GM19395 (cell line): ENCODE measurements around the gene SERPINB10.
"Not testable (repeated sequence)": the region's sequence is repeated elsewhere in the genome, so short reads cannot be mapped to it uniquely, and the experiment has no call there.

Experiments used
- ATAC-seq: cut with Tn5 transposase; IDR thresholded peaks from one replicate; pipeline ENCODE4 v1.9.1; 2021; ENCODE audit warnings: mild to moderate bottlenecking, moderate library complexity; ENCODE audit not compliant: unreplicated experiment

SERPINB10 gene

DNA sequence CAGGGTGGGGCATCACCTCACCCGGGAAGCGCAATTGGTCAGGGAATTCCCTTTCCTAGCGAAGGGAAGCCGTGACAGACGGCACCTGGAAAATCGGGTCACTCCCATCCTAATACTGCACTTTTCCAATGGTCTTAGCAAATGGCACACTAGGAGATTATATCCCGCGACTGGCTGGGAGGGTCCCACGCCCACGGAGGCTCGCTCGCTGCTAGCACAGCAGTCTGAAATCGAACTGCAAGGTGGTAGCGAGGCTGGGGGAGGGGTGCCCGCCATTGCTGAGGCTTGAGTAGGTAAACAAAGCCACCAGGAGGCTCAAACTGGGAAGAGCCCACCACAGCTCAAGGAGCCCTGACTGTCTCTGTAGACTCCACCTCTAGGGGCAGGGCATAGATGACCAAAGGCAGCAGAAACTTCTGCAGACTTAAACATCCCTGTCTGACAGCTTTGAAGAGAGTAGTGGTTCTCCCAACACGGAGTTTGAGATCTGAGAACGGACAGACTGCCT lies 32.8 kb downstream of the SERPINB10 start:
- ATAC-seq: not testable (repeated sequence)

DNA sequence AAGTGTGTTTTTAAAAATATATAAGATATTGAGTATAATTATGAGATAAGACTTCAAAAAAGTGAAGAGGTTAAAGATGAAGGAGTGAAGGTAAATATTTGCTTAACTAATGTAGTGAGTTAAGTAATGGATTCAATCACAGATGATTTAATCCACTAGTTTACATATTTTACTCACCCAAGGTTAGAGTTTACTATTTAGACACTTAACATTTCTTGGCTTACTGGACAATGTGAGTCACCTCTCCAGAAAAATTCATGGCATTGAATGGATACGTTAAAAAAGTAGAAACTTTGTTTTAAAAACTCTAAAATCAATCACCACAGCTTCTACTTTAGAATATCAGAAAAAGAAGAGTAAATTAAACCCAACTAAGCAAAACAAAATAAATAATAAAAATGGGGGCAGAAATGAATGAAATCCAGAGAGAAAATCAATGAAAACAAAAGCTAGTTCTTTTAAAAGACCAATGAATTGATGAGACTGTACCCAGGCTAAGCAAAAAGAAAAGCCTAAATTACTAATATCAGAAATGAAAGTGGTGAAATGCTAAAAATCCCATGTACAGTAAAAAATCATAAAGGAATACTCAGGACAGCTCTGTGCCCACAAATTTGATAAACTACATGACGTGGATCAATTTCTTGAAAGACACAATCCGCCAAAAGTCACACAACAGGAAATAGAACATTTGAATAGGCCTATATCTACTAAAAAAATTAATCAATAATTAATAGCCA lies 39.5 kb downstream of the SERPINB10 start:
- no peak for ATAC-seq

DNA sequence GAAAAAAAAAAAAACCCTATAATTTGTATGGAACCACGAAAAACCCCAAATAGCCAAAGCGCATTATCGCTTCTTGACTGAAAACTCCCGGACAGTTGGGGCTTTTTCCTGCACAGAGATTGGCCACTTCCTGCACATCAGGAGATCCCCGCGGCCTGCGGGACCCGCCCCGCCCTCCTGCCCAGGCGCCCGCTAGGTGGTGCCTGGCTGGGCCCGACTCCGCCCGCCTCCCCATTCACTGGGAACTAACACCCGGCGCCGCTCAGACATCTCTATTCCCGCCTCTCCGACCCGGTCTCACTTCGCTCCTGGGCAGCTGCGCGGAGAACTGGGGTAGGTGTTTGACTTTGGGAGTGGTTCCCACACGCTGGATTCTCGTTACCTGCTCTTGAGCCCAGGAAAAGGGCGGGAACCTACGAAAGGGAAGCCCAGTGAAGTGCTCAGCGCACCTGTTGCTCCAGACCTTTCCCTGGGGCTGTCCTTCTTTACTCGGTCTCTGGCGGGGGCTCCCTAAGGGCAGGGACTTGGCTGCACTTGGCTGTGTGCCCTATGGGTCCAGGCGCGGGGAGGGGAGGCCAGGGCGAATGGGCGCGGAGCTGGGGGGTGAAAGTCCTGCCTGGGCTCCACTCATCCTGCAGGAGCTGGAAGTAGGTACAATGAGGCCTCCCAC lies 41.4 kb downstream of the SERPINB10 start, which contains the start of gene HMSD:
Gene HMSD (plus strand): TSS at position 234 of the 670 bp plus-strand sequence. CDS start 4,155 bp downstream, outside the sequence.
- ATAC-seq: peak; percentile 82

DNA sequence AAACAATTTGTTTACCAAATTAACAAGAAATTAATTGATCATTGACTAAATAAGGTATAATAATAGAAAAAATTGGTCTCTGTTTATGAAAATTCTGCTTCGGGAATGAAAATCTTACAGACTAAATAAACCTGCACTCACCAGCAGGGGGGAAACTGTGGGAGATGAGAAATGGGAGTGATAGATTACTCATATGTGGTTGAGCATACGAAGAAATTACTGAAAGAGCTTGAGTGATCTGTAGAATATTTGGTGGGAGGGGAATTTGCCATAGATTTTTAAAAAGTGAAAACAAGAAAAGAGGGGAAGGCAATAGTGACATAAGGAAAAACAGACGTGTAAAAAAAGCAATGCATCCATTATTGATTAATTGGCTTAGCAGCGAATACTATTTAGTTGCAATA lies 43.5 kb downstream of the SERPINB10 start:
- ATAC-seq: peak; percentile 49

DNA sequence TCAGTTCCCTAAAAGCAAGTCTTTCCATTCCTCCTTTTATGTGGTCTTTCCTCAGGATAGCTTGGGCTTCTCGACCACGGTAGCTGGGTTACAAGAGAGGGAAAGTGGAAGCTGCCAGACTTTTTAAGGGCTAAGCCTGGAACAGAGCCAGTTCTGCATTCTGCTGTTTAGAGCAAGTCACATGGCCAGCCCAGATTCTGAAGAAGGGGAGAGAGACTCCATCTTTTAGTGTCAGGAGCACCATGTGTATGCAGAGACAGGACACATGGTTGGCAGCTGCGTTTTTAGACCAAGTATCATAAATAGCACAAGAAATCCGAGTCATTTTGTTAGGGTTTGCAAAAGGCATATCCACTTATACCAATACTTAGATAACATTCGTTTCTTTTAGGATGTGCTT lies 46.1 kb downstream of the SERPINB10 start:
- ATAC-seq: no peak

DNA sequence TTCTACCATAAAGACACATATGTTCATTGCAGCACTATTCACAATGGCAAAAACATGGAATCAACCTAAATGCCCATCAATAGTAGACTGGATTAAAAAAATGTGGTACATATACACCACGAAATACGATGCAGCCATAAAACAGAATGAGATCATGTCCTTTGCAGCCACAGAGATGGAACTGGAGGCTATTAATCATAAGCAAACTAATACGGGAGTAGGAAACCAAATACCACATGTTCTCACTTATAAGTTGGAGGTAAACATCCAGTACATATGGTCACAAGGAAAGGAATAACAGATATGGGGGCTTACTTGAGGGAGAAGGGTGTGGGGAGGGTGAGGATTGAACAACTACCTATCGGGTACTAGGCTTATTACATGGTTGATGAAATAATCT lies 49.0 kb downstream of the SERPINB10 start:
- ATAC-seq: no peak

DNA sequence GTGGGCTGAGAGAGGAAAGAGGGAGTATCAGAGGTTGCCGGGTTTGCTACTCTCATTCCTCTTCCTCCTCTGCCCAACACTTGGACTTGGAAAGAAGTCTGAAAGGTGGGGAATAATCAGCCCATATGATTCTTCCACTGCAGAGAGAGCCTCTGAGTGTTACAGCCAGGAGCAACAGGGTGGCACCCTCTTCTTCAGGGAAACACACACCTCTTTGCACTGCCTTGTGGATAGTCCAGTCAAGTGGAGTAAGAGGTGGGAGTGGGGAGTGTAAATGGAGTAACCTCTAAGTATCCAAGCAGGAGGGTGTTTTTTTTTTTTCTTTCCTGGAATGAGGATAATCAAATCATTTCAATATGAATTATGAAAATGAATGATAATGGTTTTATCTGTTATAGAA lies 53.1 kb downstream of the SERPINB10 start:
- ATAC-seq: no peak

DNA sequence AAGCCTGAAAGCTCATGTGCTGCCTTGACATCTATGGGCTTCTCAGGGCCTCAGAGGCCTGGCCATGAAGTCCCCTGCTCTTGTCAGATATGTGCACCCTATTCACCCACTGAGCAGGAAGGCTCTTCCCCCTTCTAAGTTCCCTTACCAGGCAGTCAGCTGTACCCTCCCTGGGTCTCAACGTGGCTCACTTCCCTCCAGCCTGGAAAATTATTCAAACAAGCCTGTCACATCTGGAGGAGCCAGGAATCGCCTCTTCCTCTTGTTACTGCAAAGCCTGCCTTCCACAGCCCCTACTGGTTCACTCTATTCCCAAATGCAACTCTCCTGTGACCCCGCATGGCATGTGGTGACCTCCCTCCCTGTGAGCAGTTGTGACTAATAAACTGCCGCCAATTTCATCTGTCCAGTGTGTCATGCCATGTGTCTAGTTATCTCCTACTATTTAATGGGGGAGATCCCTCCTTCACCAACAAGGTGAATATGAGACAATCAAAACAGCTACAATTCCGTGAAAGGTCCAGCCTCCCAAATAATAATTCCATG lies 53.8 kb downstream of the SERPINB10 start:
- ATAC-seq: no peak

DNA sequence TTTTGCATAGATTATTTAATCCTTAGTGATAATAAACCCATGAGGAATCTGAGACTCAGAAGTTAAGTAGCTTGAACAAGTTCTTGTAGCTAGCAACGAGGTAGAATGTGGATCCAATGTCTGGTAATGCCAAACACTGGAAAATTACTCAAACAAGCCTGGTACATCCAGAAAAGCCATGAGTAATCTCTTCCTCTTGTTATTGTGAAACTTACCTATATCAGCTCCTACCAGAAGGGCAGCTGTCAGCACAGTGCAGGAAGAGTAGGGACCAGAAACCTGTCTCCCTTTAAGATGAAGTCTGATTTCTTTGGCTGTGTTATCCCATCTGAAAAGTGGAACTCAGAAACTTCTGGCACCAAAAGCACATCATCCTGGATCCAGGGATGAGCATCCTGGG lies 54.4 kb downstream of the SERPINB10 start:
- no peak for ATAC-seq

DNA sequence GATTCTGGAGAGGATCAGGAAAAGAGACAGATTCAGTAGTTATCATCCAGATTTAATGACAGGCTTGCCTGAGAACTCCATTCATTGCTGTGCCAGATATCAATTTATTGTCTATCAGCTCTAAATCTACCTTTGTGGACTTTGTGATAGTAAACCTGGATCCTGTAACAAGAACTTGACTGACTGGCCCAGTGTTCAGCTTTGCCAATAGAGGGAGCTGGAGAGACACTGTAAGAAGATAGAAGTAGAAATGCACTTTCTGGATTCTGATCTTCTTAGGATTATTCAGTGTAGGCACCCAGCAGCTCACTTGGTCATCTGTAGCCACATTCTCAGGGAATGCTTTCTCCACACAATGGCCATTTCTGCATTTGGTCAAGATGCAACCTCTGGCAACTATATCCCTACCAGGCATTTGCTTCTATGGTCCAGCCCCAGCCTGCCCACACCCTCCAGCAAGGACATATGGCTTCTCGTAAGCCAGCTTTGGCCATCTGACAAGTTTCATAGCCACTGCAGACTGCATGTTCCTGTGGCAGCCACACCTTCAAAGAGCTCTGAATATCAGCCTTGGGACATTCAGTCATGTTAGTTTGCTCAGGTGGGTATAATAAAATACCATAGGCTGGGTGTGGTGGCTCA lies 56.0 kb downstream of the SERPINB10 start:
- peak; percentile 88 for ATAC-seq

DNA sequence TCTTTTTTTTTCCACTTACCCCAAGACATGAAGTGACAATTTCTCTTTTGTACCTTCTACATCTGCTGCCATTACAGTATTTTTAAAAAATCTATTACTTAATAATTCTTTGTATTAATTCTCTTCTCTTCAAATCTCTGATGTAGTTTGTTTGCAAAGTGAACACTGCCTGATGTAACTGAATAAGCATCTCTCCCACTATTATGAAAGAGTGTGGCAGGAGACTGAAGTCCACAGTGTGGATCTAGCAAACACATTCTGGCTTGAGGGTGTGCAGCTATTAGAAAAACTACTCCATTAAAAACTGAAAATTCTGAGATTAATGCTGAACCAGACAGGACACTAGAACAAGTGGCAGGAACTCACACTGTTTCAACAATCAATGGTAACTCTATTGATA lies 57.1 kb downstream of the SERPINB10 start:
- ATAC-seq: no peak

DNA sequence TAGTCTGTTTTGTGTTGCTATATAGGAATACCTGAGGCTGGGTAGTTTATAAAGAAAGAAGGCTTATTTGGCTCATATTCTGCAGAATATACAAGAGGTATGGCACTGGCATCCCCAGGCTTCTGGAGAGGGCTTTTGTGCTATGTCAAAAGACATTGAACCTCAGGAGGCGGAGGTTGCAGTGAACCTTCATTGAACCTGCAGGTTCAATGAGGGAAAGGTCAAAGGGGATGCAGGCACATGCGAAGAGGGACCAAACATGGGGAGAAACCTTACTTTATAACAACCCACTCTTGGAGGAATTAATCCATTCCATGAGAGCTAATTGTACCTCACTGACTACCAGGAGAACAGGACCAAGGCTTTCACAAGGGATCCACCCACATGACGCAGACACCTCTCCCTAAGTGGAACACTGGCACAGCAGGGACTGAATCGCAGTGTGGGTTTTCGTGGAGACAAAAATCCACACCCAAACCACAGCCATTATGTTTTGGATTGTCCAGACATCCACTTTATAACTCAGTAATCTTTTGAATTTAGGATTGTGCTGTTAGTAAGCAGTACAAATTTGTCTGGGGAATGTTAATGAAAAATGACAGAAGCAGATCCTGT lies 58.1 kb downstream of the SERPINB10 start:
- ATAC-seq: no peak

DNA sequence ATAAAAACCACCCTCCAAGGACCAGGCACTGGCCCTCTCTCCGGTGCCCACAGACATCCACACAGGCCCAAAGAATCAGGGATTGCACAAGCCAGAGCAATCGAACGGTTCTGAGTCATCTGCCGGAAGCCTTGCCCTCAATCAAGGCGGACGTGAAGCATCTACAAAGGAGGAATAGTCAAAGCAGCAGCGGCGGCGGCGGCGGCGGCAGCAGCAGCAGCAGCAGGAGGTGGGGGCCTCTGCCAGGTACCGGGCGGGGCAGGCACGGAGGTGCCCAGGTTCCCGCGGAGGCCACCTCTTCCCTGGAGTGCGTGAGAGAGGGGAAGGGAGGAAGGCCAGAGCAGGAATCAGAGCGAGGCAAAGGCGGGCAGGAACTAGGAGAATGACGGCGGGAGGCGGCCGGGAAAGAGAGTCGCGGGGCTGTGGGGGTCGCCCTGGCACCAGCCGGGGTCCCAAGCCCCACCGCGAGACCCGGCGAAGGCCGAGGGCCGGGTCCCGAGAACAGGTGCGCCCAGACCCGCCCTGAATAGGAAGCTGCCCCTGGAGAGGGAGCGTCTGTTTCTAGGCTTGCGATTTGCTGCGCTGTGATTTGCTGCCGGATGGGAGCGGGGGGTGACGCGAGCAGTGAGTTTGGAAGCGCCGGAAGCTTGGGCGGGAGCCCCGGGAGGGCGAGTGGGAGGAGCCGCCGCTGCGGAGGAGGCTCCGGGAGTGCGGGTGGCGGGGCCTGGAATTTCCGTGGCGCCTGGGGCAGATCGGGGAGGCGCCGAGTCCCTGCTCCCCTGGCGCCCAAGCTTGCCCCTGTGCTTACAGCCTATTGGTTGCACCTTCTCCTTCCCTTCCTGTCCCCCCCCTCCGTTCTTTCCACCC lies 62.4 kb downstream of the SERPINB10 start, which contains the start of gene SERPINB8:
Gene SERPINB8 (plus strand): TSS at position 140 of the 867 bp plus-strand sequence. CDS start 8,228 bp downstream, outside the sequence.
- peak; percentile 92 for ATAC-seq

DNA sequence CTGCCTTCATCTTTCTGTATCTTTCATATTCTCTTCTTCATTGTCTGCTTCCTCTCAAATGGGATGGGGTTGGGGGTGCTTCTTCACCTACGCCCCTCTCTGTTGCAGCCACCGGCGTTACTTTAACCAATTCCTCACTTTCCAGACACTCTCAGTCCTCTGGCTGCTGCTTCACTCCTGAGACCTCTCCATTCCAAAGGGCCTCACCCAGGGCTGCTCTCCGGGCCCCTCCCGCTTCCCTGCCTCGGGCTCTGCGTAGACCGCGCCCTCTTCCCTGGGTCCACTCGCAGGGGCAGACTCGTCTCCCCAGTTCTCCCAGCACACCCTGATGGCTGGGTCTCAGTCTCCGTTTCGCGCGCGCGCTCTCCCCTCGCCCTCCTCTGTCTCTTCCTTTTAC lies 63.0 kb downstream of the SERPINB10 start:
- peak; percentile 1 for ATAC-seq

DNA sequence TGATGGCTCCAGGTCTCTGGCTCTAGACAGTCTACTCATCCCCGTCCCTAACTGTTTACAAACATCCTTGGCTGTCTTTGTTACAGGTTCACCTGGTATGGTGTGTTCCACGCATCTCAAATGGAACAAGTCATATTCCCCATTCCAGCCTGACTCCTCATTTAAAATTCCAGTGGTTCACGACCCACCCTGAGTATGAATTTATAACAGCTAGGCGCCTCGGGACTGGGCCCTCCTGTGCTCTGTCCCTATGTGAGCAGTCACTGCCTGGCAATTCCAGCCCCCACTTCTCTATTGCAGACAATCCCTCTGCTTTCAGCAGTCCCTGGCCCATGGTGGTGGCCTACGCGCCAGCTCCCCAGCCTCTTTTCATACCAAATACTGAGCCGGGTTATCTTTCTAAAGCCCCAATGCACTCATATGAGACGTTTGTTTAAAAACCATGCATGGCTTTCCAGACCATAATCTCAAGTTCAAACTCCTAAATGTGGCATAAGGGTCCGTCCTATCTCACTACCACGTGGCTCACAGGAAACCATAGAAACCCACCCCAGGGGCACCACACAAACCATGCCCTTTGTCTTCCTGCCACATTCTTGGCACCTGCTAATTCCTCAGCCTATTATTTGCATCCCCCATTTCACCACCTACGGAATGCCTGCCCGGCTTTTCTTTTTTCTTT lies 63.7 kb downstream of the SERPINB10 start:
- ATAC-seq: no peak

DNA sequence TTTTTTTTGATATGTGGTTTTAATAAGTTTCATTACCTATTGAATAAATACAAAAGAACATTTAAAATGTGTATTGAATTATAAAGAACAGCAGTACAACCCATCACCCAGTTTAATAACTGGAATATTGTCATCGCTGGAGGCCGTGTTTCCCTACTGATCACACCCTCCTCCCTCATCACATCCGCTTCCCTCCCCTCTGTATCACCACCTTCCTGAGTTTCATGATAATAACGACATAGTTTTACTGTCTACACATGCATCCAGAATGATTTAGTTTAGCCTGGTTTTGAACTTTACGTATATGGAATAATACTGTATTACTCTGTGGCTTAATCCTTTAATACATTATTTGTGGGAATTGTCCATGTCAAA lies 64.2 kb downstream of the SERPINB10 start:
- no peak for ATAC-seq

DNA sequence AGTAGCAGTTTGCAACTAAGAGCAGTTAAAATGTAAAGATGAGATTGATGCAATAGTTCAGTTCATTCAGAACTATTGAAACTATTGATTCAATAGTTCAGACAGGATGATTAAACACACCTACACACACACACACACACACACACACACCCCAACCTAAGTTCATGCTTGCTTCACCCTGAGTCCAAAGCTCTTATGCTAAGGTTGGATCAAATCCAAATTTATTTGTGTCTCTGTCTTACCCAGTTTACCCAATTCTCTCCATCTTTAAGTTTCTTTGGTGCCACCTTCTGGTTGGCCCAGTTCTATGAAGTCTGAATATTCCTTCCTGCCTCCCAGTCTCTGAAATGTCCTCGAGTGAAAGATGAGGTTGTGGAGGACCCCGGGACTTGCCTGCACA lies 67.2 kb downstream of the SERPINB10 start:
- peak; percentile 19 for ATAC-seq

DNA sequence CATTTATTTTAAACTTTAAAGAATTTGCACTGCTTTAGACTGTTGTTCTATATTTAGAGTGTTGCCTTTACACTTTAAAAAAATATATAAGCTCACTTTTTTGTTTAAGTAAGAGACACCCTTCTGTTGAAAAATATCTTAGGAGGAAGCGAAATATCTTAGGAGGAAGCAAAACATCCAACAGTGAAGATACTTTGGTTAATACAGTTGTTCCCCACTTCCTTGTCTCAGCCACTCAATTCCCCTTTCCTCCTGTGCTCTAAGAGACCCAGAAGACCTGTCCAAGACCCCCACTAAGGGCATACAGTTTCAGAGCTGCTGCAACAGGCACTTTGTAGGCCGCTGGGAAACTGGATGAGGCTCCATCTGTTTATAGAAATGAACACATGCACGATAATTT lies 67.9 kb downstream of the SERPINB10 start:
- ATAC-seq: peak; percentile 43

DNA sequence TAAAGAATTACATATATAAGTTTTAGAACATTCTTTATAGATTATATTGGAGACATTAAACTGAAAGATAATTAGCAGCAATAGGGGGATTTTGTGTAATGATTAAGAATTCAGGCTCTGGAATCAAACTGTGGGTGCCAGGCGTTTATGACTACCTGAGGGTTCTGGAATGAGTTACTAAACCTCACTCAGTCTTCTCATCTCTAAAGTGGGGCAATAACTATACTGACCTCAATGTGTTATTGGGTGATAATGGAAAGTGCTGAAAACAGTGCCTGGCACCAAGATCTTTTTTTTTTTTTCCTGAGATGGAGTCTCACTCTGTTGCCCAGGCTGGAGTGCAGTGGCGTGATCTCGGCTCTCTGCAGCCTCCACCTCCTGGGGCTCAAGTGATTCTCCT lies 69.3 kb downstream of the SERPINB10 start:
- ATAC-seq: no peak
